Fibroblast of lung (primary cell): ENCODE data around the gene ATXN2.
"Not testable (repeated sequence)": the region's sequence is repeated elsewhere in the genome, so short reads cannot be mapped to it uniquely, and the experiment has no call there.

ENCODE experiments used
- EZH2 ChIP-seq: IDR thresholded peaks from 2 replicates; pipeline ENCODE4 v1.5.1; 2012; ENCODE audit warnings: low read length, control low read depth, mild to moderate bottlenecking; ENCODE audit errors: missing control alignments
- TF ChIP-seq, protein P1 (sequence below), 2 donors: IDR thresholded peaks in 1 of 2; conservative IDR thresholded peaks in 1 of 2; 1 replicate in 1 of 2; 2 replicates in 1 of 2; pipeline ENCODE4 v1.5.1; 2011 to 2012; ENCODE audit warnings: low read length in 2 of 2, control low read depth in 1 of 2, inconsistent platforms in 1 of 2, low read depth in 1 of 2, mild to moderate bottlenecking in 1 of 2

DNA sequence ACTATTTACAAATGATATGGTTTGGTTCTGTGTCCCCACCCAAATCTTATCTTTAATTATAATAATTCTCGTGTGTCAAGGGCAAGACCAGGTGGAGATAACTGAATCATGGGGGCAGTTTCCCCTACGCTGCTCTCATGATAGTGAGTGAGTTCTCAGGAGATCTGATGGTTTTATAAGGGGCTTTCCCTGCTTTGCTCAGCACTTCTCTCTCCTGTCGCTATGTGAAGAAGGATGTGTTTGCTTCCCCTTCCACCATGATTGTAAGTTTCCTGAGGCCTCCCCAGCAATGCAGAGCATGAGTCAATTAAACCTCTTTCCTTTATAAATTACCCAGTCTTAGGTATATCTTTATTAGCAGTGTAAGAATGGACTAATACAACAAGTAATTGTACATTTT is 43.8 kb downstream of the ATXN2 start:
- TF ChIP-seq, protein P1, sequence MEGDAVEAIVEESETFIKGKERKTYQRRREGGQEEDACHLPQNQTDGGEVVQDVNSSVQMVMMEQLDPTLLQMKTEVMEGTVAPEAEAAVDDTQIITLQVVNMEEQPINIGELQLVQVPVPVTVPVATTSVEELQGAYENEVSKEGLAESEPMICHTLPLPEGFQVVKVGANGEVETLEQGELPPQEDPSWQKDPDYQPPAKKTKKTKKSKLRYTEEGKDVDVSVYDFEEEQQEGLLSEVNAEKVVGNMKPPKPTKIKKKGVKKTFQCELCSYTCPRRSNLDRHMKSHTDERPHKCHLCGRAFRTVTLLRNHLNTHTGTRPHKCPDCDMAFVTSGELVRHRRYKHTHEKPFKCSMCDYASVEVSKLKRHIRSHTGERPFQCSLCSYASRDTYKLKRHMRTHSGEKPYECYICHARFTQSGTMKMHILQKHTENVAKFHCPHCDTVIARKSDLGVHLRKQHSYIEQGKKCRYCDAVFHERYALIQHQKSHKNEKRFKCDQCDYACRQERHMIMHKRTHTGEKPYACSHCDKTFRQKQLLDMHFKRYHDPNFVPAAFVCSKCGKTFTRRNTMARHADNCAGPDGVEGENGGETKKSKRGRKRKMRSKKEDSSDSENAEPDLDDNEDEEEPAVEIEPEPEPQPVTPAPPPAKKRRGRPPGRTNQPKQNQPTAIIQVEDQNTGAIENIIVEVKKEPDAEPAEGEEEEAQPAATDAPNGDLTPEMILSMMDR (conservative IDR thresholded peaks at IDR 0.05 in 1 of 2, IDR thresholded peaks at IDR 0.05 in 1 of 2; ENCODE audit: low read depth in 1 of 2, low read length in 2 of 2) = not testable (repeated sequence)
- not testable (repeated sequence) for TF ChIP-seq EZH2
